Ovary (tissue), 9 donors: ENCODE results near the gene GSTP1. TPM values are rescaled to one million over a fixed set of nuclear protein-coding genes. Genes with fewer than 3 reads are reported as not detected.

Experiments
- DNase-seq, 5 donors: peaks; one replicate each; pipeline ENCODE4 v3.0.0-alpha.2; 2019 to 2020
- H3K27ac ChIP-seq, 2 donors: fragments of 200-600 bp; one replicate each; pipeline versions ENCODE4 v1.5.1 to v1.8.0; 2019 to 2022
- H3K27me3 ChIP-seq: fragments of 200-600 bp; one replicate; pipeline ENCODE4 v1.8.0; 2022
- H3K36me3 ChIP-seq: fragments of 200-600 bp; sonication (generic); one replicate; pipeline ENCODE4 v1.5.1; 2019
- H3K4me1 ChIP-seq: one replicate; pipeline ENCODE4 v1.8.1; 2013; ENCODE audit warnings: mild to moderate bottlenecking, moderate library complexity; ENCODE audit not compliant: insufficient read depth
- H3K4me3 ChIP-seq: fragments of 200-600 bp; sonication (generic); one replicate; pipeline ENCODE4 v1.5.1; 2017
- H3K9me3 ChIP-seq, 2 donors: fragments of 200-600 bp in 1 of 2; sonication (generic) in 1 of 2; one replicate each; pipeline versions ENCODE4 v1.5.1 to v1.8.1; 2013 to 2019; ENCODE audit warnings: mild to moderate bottlenecking in 1 of 2, moderate library complexity in 1 of 2
- CTCF ChIP-seq, 3 donors: fragments of 450-650 bp in 2 of 3; fragments of 200-600 bp in 1 of 3; IDR thresholded peaks; one replicate each; pipeline versions ENCODE4 v1.5.1 to v1.8.0; 2016 to 2022; ENCODE audit warnings: antibody characterized with exemption in 3 of 3, mild to moderate bottlenecking in 1 of 3
- EP300 ChIP-seq: sonication (generic); formaldehyde crosslinking; IDR thresholded peaks from one replicate; pipeline ENCODE4 v1.6.1; 2017; ENCODE audit warnings: antibody characterized with exemption
- POLR2A ChIP-seq: fragments of 450-650 bp; IDR thresholded peaks from one replicate; pipeline ENCODE4 v1.6.1; 2017; ENCODE audit warnings: antibody characterized with exemption, mild to moderate bottlenecking, moderate library complexity
- WGBS, 3 donors: extraction: QIAGEN DNeasy Blood & Tissue Kit in 1 of 3; methylation state at CpG; one replicate each; pipeline versions ENCODE4 v1.1.5 to v1.1.7; 2013 to 2017; 5-methylcytosine and 5-hydroxymethylcytosine counted together
- intact Hi-C, 4 donors: fragments of 100-400 bp; cut with DNase I; formaldehyde crosslinking; loops; one replicate each; pipeline versions ENCODE4 v1.11.0 to v1.15.1; 2022 to 2023
- polyA plus RNA-seq, 2 donors: library from polyadenylated mRNA; stranded (reverse); fragments of 200-250 nt in 1 of 2; fragments of 350-450 nt in 1 of 2; fragmentation: Illumina TruSeq in 1 of 2; extraction: RNeasy Lipid Tissue Mini Kit (QIAGEN cat#74804) in 1 of 2; gene quantifications; one replicate each; pipeline ENCODE4 v1.2.3, GENCODE V29; 2013 to 2014
- total RNA-seq, 7 donors: library from RNA; depleted of rRNA in 2 of 7; stranded (reverse); fragments of >200 nt in 2 of 7; fragmentation: NEBNext Ultra II Directional in 3 of 7; extraction: Animal tissue kit (Norgen Biotek cat#: 25700) in 3 of 7; gene quantifications; one replicate each; pipeline versions ENCODE4 v1.1.0 to v1.2.4, GENCODE V29; 2016 to 2023
- donor health status: DM: no; HTN: no; CAD: no; lungs with moderate emphysema.
- donor health status: DM: no; HTN: no; CAD: no.
- donor health status: Bipolar disorder and iron deficiency.
- donor health status: DM: yes; HTN: yes; CAD: no.
- donor health status: DM: no; HTN: no; CAD: no.
- donor health status: DM: yes; HTN: yes; CAD: no.

Gene GSTP1
- total and polyA plus RNA-seq, 9 donors, result 189 to 1,321 (median 459) TPM

- Histone ChIP-seq H3K9me3 (no peaks in the 10 kb centered on the region), H3K4me1 (peaks cover 5% of the 10 kb centered on the region), H3K27me3 (no peaks in the 10 kb centered on the region), H3K4me3 (peak overlapping the region; percentile 81), H3K27ac (peak overlapping the region; percentile 66 to 79), H3K36me3 (no peaks in the 10 kb centered on the region)
- TF ChIP-seq EP300, result no peak
- no peak for TF ChIP-seq POLR2A
- no peak for TF ChIP-seq CTCF (IDR thresholded peaks at IDR 0.05)
- DNase-seq, result peak in 4 of 5 donors; percentile 29 to 62 (median 56)
- intact Hi-C loops, result no loop called here
- 47 to 57% (median 53%) methylated on average over 20 to 25 of the region's 25 CpGs for WGBS, 3 donors
These were observed 45.2 kb downstream of the GSTP1 start for GRCh38 chr11:67628710-67629385.

- H3K4me3 ChIP-seq, result peak within 1 kb of the TSS; percentile 81
- peaks cover 5% of the 10 kb centered on the region for H3K4me1 ChIP-seq
- WGBS, 3 donors, result 0 to 1% (median 1%) methylated on average over 49 to 102 of the region's 102 CpGs
- peak within 1 kb of the TSS; percentile 66 to 79 for H3K27ac ChIP-seq
- DNase-seq, result peak; percentile 74 to 88 (median 84)
- peak; percentile 67 to 81 (median 68) for TF ChIP-seq CTCF (IDR thresholded peaks at IDR 0.05)
- TF ChIP-seq EP300, result no peak
- TF ChIP-seq POLR2A, result peak; percentile 45
- no peaks in the 10 kb centered on the region for H3K27me3 ChIP-seq
- no peaks in the 10 kb centered on the region for H3K9me3 ChIP-seq
- intact Hi-C loops, result no loop called here
- H3K36me3 ChIP-seq, result no peaks in the 10 kb centered on the region
These were observed 46.0 kb downstream of the GSTP1 start, which contains the start of gene NUDT8 for GRCh38 chr11:67629386-67630227. Gene NUDT8, minus strand, starts transcription at chr11:67629937. Its CDS starts 26 bp downstream, at chr11:67629911.

- H3K27me3 ChIP-seq, result no peaks in the 10 kb centered on the region
- TF ChIP-seq POLR2A (peak; percentile 28), EP300 (no peak), CTCF (IDR thresholded peaks at IDR 0.05) (peak; percentile 54 to 57 (median 56))
- H3K4me1 ChIP-seq, result peaks cover 5% of the 10 kb centered on the region
- peak overlapping the region; percentile 81 for H3K4me3 ChIP-seq
- H3K9me3 ChIP-seq, result no peaks in the 10 kb centered on the region
- H3K27ac ChIP-seq, result peak overlapping the region; percentile 66 to 79
- no peaks in the 10 kb centered on the region for H3K36me3 ChIP-seq
- intact Hi-C loops, result no loop called here
- DNase-seq, result peak; percentile 98 to 100 (median 99)
- WGBS, 3 donors, result 0 to 1% (median 0%) methylated on average over 61 to 70 of the region's 70 CpGs
These were observed 46.8 kb downstream of the GSTP1 start for GRCh38 chr11:67630228-67630942.

- WGBS, 3 donors, result 35 to 56% (median 41%) methylated on average over 16 of the region's 16 CpGs
- Histone ChIP-seq H3K9me3 (no peaks in the 10 kb centered on the region), H3K27me3 (no peaks in the 10 kb centered on the region), H3K36me3 (no peaks in the 10 kb centered on the region), H3K27ac (peak overlapping the region; percentile 60 to 79), H3K4me1 (peaks cover 5% of the 10 kb centered on the region), H3K4me3 (peak overlapping the region; percentile 81)
- intact Hi-C loops, result no loop called here
- peak in 1 of 3 donors; percentile 7 for TF ChIP-seq CTCF (IDR thresholded peaks at IDR 0.05)
- TF ChIP-seq POLR2A, result no peak
- no peak for DNase-seq
These were observed 47.3 kb downstream of the GSTP1 start for GRCh38 chr11:67630943-67631331.
